ENCODE data around the gene PRLR.

Gene PRLR

GRCh38 chr5:35149041-35149440, 81.2 kb downstream of the PRLR start:
- ATAC-seq: no peak
- TF ChIP-seq PATZ1 (CRISPR knock-in tag; IDR thresholded peaks at IDR 0.05; ENCODE audit: borderline replicate concordance) (no peak), TCF4 (CRISPR knock-in tag; IDR thresholded peaks at IDR 0.05; ENCODE audit: borderline replicate concordance) (no peak), ISL1 (CRISPR knock-in tag; IDR thresholded peaks at IDR 0.05) (no peak), CSDC2 (CRISPR knock-in tag; IDR thresholded peaks at IDR 0.05) (no peak), POU6F1 (CRISPR knock-in tag; IDR thresholded peaks at IDR 0.05; ENCODE audit: borderline replicate concordance, low read depth) (no peak), ZNF565 (CRISPR knock-in tag; conservative IDR thresholded peaks at IDR 0.05; ENCODE audit: low read depth) (no peak), ZFP30 (CRISPR knock-in tag; IDR thresholded peaks at IDR 0.05) (no peak), TOX (CRISPR knock-in tag; IDR thresholded peaks at IDR 0.05; ENCODE audit: borderline replicate concordance) (no peak), CSRNP3 (CRISPR knock-in tag; IDR thresholded peaks at IDR 0.05) (no peak), ESRRG (CRISPR knock-in tag; IDR thresholded peaks at IDR 0.05) (no peak), BACH2 (CRISPR knock-in tag; IDR thresholded peaks at IDR 0.05; ENCODE audit: borderline replicate concordance) (no peak), TSHZ2 (CRISPR knock-in tag; IDR thresholded peaks at IDR 0.05) (no peak), ZC3H10 (CRISPR knock-in tag; IDR thresholded peaks at IDR 0.05) (no peak), ZNF70 (CRISPR knock-in tag; IDR thresholded peaks at IDR 0.05) (no peak), CREB5 (CRISPR knock-in tag; IDR thresholded peaks at IDR 0.05; ENCODE audit: low read depth) (no peak), ZFP3 (CRISPR knock-in tag; IDR thresholded peaks at IDR 0.05) (no peak)

GRCh38 chr5:35146406-35146805, 83.9 kb downstream of the PRLR start:
- ATAC-seq: no peak
- TF ChIP-seq ZNF8 (CRISPR knock-in tag; IDR thresholded peaks at IDR 0.05) (no peak), ZNF565 (CRISPR knock-in tag; conservative IDR thresholded peaks at IDR 0.05; ENCODE audit: low read depth) (no peak), ARNTL (CRISPR knock-in tag; IDR thresholded peaks at IDR 0.05; ENCODE audit: borderline replicate concordance, low read depth) (no peak), ISL1 (CRISPR knock-in tag; IDR thresholded peaks at IDR 0.05) (no peak), PPARA (CRISPR knock-in tag; IDR thresholded peaks at IDR 0.05; ENCODE audit: borderline replicate concordance) (no peak), GLIS3 (CRISPR knock-in tag; IDR thresholded peaks at IDR 0.05) (no peak), POU6F1 (CRISPR knock-in tag; IDR thresholded peaks at IDR 0.05; ENCODE audit: borderline replicate concordance, low read depth) (no peak), TSHZ2 (CRISPR knock-in tag; IDR thresholded peaks at IDR 0.05) (no peak), TCF4 (CRISPR knock-in tag; IDR thresholded peaks at IDR 0.05; ENCODE audit: borderline replicate concordance) (no peak), RARB (CRISPR knock-in tag; IDR thresholded peaks at IDR 0.05) (no peak), ZNF70 (CRISPR knock-in tag; IDR thresholded peaks at IDR 0.05) (no peak), OSR1 (CRISPR knock-in tag; IDR thresholded peaks at IDR 0.05) (no peak), CSRNP3 (CRISPR knock-in tag; IDR thresholded peaks at IDR 0.05) (no peak), BACH2 (CRISPR knock-in tag; IDR thresholded peaks at IDR 0.05; ENCODE audit: borderline replicate concordance) (no peak), ZC3H10 (CRISPR knock-in tag; IDR thresholded peaks at IDR 0.05) (no peak), ZFP3 (CRISPR knock-in tag; IDR thresholded peaks at IDR 0.05) (no peak), CREB5 (CRISPR knock-in tag; IDR thresholded peaks at IDR 0.05; ENCODE audit: low read depth) (no peak)

Measured in SK-N-SH treated with all-trans-retinoic acid at 6 μM for 48 hours (cell line).